ENCODE results near the gene DNAJC17.

- no peak for TF ChIP-seq CTCF (IDR thresholded peaks at IDR 0.05)
- no peak for TF ChIP-seq POLR2AphosphoS5 (IDR thresholded peaks at IDR 0.05)
These were observed 68.2 kb downstream of the DNAJC17 start for GRCh38 chr15:40739047-40739446.
